Activated CD8-positive, alpha-beta memory T cell treated with anti-CD3 and anti-CD28 coated beads for 4 hours (primary cell): ENCODE measurements around the gene SLC41A1.
"Not testable (repeated sequence)": the region's sequence is repeated elsewhere in the genome, so short reads cannot be mapped to it uniquely, and the experiment has no call there.

Source experiments
- DNase-seq, 2 donors: peaks; one replicate each; pipeline ENCODE4 v3.0.0-alpha.2; 2020; ENCODE audit warnings: low read depth in 2 of 2

Gene SLC41A1

GRCh38 chr1:205812878-205813754 lies at the start of gene SLC41A1:
TSS of gene SLC41A1 (minus strand) at chr1:205813198. CDS start at chr1:205810441, 2,757 bp downstream.
- DNase-seq: peak; percentile 79 to 87

GRCh38 chr1:205861540-205861939 lies 48.5 kb upstream of the SLC41A1 start:
- DNase-seq: no peak

GRCh38 chr1:205858141-205858961 lies 45.4 kb upstream of the SLC41A1 start:
- no peak for DNase-seq

GRCh38 chr1:205857501-205857900 lies 44.5 kb upstream of the SLC41A1 start:
- not testable (repeated sequence) for DNase-seq

- DNase-seq: no peak
These were observed 43.4 kb upstream of the SLC41A1 start for GRCh38 chr1:205856433-205856832.

GRCh38 chr1:205852969-205853368 lies 40.0 kb upstream of the SLC41A1 start:
- DNase-seq: no peak

GRCh38 chr1:205851993-205852392 lies 39.0 kb upstream of the SLC41A1 start:
- no peak for DNase-seq

- DNase-seq: peak; percentile 62 to 69
These were observed 36.8 kb upstream of the SLC41A1 start, which contains the start of gene PM20D1 for GRCh38 chr1:205849619-205850355. TSS of gene PM20D1 (minus strand) at chr1:205850132. CDS start at chr1:205850072, 60 bp downstream.

- no peak for DNase-seq
These were observed 30.2 kb upstream of the SLC41A1 start for GRCh38 chr1:205843036-205843859.

- no peak for DNase-seq
These were observed 29.2 kb upstream of the SLC41A1 start for GRCh38 chr1:205842229-205842628.

GRCh38 chr1:205840146-205840923 lies 27.3 kb upstream of the SLC41A1 start:
- no peak for DNase-seq

GRCh38 chr1:205837382-205837970 lies 24.5 kb upstream of the SLC41A1 start:
- no peak for DNase-seq

GRCh38 chr1:205834751-205835150 lies 21.8 kb upstream of the SLC41A1 start:
- DNase-seq: no peak

GRCh38 chr1:205832326-205832751 lies 19.3 kb upstream of the SLC41A1 start:
- DNase-seq: no peak

- DNase-seq: no peak
These were observed 14.6 kb upstream of the SLC41A1 start for GRCh38 chr1:205827623-205828022.

- DNase-seq: no peak
These were observed 14.0 kb upstream of the SLC41A1 start for GRCh38 chr1:205826995-205827394.

GRCh38 chr1:205826016-205826806 lies 13.2 kb upstream of the SLC41A1 start:
- DNase-seq: no peak

GRCh38 chr1:205824180-205824579 lies 11.2 kb upstream of the SLC41A1 start:
- DNase-seq: no peak

GRCh38 chr1:205823260-205823659 lies 10.3 kb upstream of the SLC41A1 start:
- DNase-seq: not testable (repeated sequence)
